HCT116 (cell line): ENCODE results near the gene RBM33. TPM values are rescaled to one million over a fixed set of nuclear protein-coding genes. Genes with fewer than 3 reads are reported as not detected.

ENCODE experiments used
- ATAC-seq: fragments of 200-7000 bp; cut with Tn5 transposase; 2 replicates; pipeline ENCODE4 v1.9.1; 2020; ENCODE audit warnings: mild to moderate bottlenecking, moderate library complexity
- BruUV-seq: library from RNA; stranded (reverse); fragments of 400-500 nt; replicated peaks from 2 replicates; lab custom pipeline; 2021; lab: Mats Ljungman, UMichigan
- CTCF ChIA-PET: fragments of 300-600 bp; sonication (Branson Sonifier 250); formaldehyde crosslinking; loops from one replicate; lab custom pipeline; 2021; ENCODE audit warnings: antibody characterized with exemption; lab: Charles Lee
- POLR2A ChIA-PET: fragments of 300-600, 350-600 bp; sonication (Branson Sonifier 250); formaldehyde crosslinking; loops from one replicate; lab custom pipeline; 2021; ENCODE audit warnings: antibody characterized with exemption; lab: Charles Lee
- RAD21 ChIA-PET, 2 experiments: fragments of 300-600 bp; sonication (Branson Sonifier 250); formaldehyde crosslinking; loops; one replicate each; lab custom pipeline; 2023; ENCODE audit warnings: low total read pairs in 2 of 2; ENCODE audit not compliant: uncharacterized antibody in 2 of 2, unreplicated experiment in 2 of 2, low non-redundant PET in 1 of 2; lab: Charles Lee
- DNase-seq: peaks from one replicate; pipeline ENCODE4 v3.0.0-alpha.2; 2010; ENCODE audit warnings: low read depth, low spot score
- H2AFZ ChIP-seq: fragments of 200-600 bp; shearing (Covaris generic), sonication (generic); 2 replicates; pipeline ENCODE4 v1.6.1; 2017; ENCODE audit warnings: low read depth, mixed run types, mixed read lengths, antibody characterized with exemption, low read length; ENCODE audit not compliant: poor library complexity, severe bottlenecking
- H3K27ac ChIP-seq: 2 replicates; pipeline ENCODE4 v1.5.1; 2012; ENCODE audit warnings: low read depth, low read length
- H3K27me3 ChIP-seq: fragments of 200-600 bp; sonication (generic); 2 replicates; pipeline ENCODE4 v1.6.1; 2016; ENCODE audit warnings: mixed run types, low read length, mixed read lengths; ENCODE audit not compliant: insufficient read depth
- H3K36me3 ChIP-seq, 2 experiments: fragments of 200-500 bp in 1 of 2; fragments of 200-600 bp in 1 of 2; sonication (Bioruptor generic) in 1 of 2; sonication (generic) in 1 of 2; 2 replicates each; pipeline versions ENCODE4 v1.5.1 to v1.6.1; 2014 to 2016; ENCODE audit warnings: low read length in 2 of 2, inconsistent platforms in 1 of 2, mixed read lengths in 1 of 2, mixed run types in 1 of 2; ENCODE audit not compliant: insufficient read depth in 2 of 2, control insufficient read depth in 1 of 2
- H3K4me1 ChIP-seq, 2 experiments: fragments of 200-600 bp in 1 of 2; sonication (generic) in 1 of 2; 2 replicates each; pipeline versions ENCODE4 v1.5.1 to v1.6.1; 2012 to 2017; ENCODE audit warnings: low read length in 2 of 2, inconsistent platforms in 1 of 2, mild to moderate bottlenecking in 1 of 2, mixed read lengths in 1 of 2, mixed run types in 1 of 2, moderate library complexity in 1 of 2; ENCODE audit not compliant: insufficient read depth in 2 of 2, control insufficient read depth in 1 of 2
- H3K4me2 ChIP-seq: fragments of 200-600 bp; sonication (generic); 2 replicates; pipeline ENCODE4 v1.6.1; 2017; ENCODE audit warnings: mixed run types, low read length, mixed read lengths
- H3K4me3 ChIP-seq, 2 experiments: fragments of 200-600 bp in 1 of 2; sonication (generic) in 1 of 2; replicated peaks in 1 of 2; 2 replicates each; pipeline ENCODE4 v1.5.1; 2011 to 2016; ENCODE audit warnings: low read length in 2 of 2, control low read depth in 1 of 2, low read depth in 1 of 2, mild to moderate bottlenecking in 1 of 2, mixed read lengths in 1 of 2, mixed run types in 1 of 2
- H3K79me2 ChIP-seq: fragments of 200-600 bp; sonication (generic); 2 replicates; pipeline ENCODE4 v1.6.1; 2017; ENCODE audit warnings: mild to moderate bottlenecking, mixed run types, low read length, moderate library complexity, mixed read lengths; ENCODE audit not compliant: insufficient read depth
- H3K9ac ChIP-seq: fragments of 200-600 bp; sonication (generic); 2 replicates; pipeline ENCODE4 v1.6.1; 2016; ENCODE audit warnings: low read length, mixed read lengths
- H3K9me2 ChIP-seq: fragments of 200-600 bp; sonication (generic), shearing (Covaris generic); 2 replicates; pipeline ENCODE4 v1.6.1; 2017; ENCODE audit warnings: mixed run types, mild to moderate bottlenecking, moderate library complexity; ENCODE audit not compliant: insufficient read depth
- H3K9me3 ChIP-seq, 2 experiments: fragments of 200-500 bp in 1 of 2; fragments of 200-600 bp in 1 of 2; sonication (Bioruptor generic) in 1 of 2; sonication (generic) in 1 of 2; 2 replicates each; pipeline ENCODE4 v1.6.1; 2014 to 2017; ENCODE audit warnings: low read length in 2 of 2, mixed read lengths in 2 of 2, inconsistent platforms in 1 of 2, low read depth in 1 of 2, mild to moderate bottlenecking in 1 of 2, mixed run types in 1 of 2, moderate library complexity in 1 of 2; ENCODE audit not compliant: control insufficient read depth in 1 of 2, insufficient read depth in 1 of 2
- H4K20me1 ChIP-seq: fragments of 200-600 bp; sonication (generic), shearing (Covaris generic); 2 replicates; pipeline ENCODE4 v1.6.1; 2017; ENCODE audit warnings: mixed run types, mild to moderate bottlenecking, moderate library complexity; ENCODE audit not compliant: insufficient read depth
- ATF3 ChIP-seq: IDR thresholded peaks from 2 replicates; pipeline ENCODE4 v1.6.1; 2012
- CBX3 ChIP-seq: IDR thresholded peaks from 2 replicates; pipeline ENCODE4 v1.6.1; 2012; ENCODE audit warnings: low read depth
- CTCF ChIP-seq, 3 experiments: fragments of 200-600 bp in 1 of 3; sonication (generic) in 1 of 3; IDR thresholded peaks in 2 of 3; conservative IDR thresholded peaks in 1 of 3; 2 replicates each; pipeline ENCODE4 v1.5.1; 2012 to 2017; ENCODE audit warnings: low read depth in 2 of 3, low read length in 2 of 3, antibody characterized with exemption in 1 of 3, borderline replicate concordance in 1 of 3, control low read depth in 1 of 3, mild to moderate bottlenecking in 1 of 3, mixed read lengths in 1 of 3, mixed run types in 1 of 3, moderate library complexity in 1 of 3; ENCODE audit not compliant: insufficient read depth in 1 of 3
- POLR2AphosphoS5 ChIP-seq: IDR thresholded peaks from 2 replicates; pipeline ENCODE4 v1.6.1; 2011; ENCODE audit warnings: mild to moderate bottlenecking, low read depth, low read length, moderate library complexity
- RAD21 ChIP-seq: IDR thresholded peaks from 2 replicates; pipeline ENCODE4 v1.6.1; 2012; ENCODE audit warnings: low read depth, mild to moderate bottlenecking
- REST ChIP-seq: IDR thresholded peaks from 2 replicates; pipeline ENCODE4 v1.6.1; 2012; ENCODE audit warnings: low read depth
- SP1 ChIP-seq: IDR thresholded peaks from 2 replicates; pipeline ENCODE4 v1.6.1; 2012; ENCODE audit warnings: low read depth
- intact Hi-C: fragments of 100-400 bp; cut with micrococcal nuclease; formaldehyde crosslinking; loops from 2 replicates; pipeline ENCODE4 v1.10.0; 2022
- total RNA-seq: library from RNA; stranded (reverse); gene quantifications from one replicate; pipeline ENCODE4 v1.2.1, GENCODE V29; 2021; ENCODE audit not compliant: unreplicated experiment

The RBM33 gene
- total RNA-seq, 1 experiment from 2014 or later, result 64.3 TPM

GRCh38 chr7:155778349-155778748, 133.9 kb downstream of the RBM33 start:
- Histone ChIP-seq H3K9me3 (no peaks in the 10 kb centered on the region), H3K9me2 (no peaks in the 10 kb centered on the region), H3K9ac (no peak overlapping the region), H4K20me1 (no peaks in the 10 kb centered on the region; the same call in 1 of the 2 replicates), H3K27ac (no peak overlapping the region), H3K79me2 (no peaks in the 10 kb centered on the region), H3K4me2 (no peak overlapping the region), H2AFZ (no peak overlapping the region), H3K36me3 (peaks cover 3 to 18% of the 10 kb centered on the region in 2 experiments; a peak in 2 of 4 replicates), H3K4me1 (no peaks in the 10 kb centered on the region), H3K27me3 (no peaks in the 10 kb centered on the region), H3K4me3 (no peak overlapping the region)
- intact Hi-C loops, result no loop called here
- BruUV-seq, result no TSS peak
- RAD21 ChIA-PET, result no interaction called here
- POLR2A ChIA-PET, result no interaction called here
- DNase-seq (no peak), ATAC-seq (no peak)
- CTCF ChIA-PET, result no interaction called here
- no peak for TF ChIP-seq CTCF (IDR thresholded peaks at IDR 0.05 in 2 of 3, conservative IDR thresholded peaks at IDR 0.05 in 1 of 3; ENCODE audit: borderline replicate concordance in 1 of 3, insufficient read depth in 1 of 3, low read depth in 2 of 3, low read length in 2 of 3)
- no peak for TF ChIP-seq ATF3
- TF ChIP-seq RAD21, result no peak
- TF ChIP-seq REST, result no peak
- no peak for TF ChIP-seq POLR2AphosphoS5
- no peak for TF ChIP-seq CBX3
- no peak for TF ChIP-seq SP1
